HEK293T (cell line): ENCODE data around the gene TFB1M.

Experiments
- BHLHE40 ChIP-seq: fragments of 450-650 bp; IDR thresholded peaks from 2 replicates; pipeline ENCODE4 v1.6.1; 2016; ENCODE audit warnings: mild to moderate bottlenecking, moderate library complexity, borderline replicate concordance
- ELF4 ChIP-seq: fragments of 450-650 bp; IDR thresholded peaks from 2 replicates; pipeline ENCODE4 v1.6.1; 2017; ENCODE audit warnings: antibody characterized with exemption
- FOXA1 ChIP-seq: fragments of 450-650 bp; IDR thresholded peaks from 2 replicates; pipeline ENCODE4 v1.6.1; 2016; ENCODE audit warnings: mild to moderate bottlenecking
- FOXK2 ChIP-seq: fragments of 450-650 bp; IDR thresholded peaks from 2 replicates; pipeline ENCODE4 v1.6.1; 2016; ENCODE audit warnings: mild to moderate bottlenecking
- FOXM1 ChIP-seq: fragments of 450-650 bp; IDR thresholded peaks from 2 replicates; pipeline ENCODE4 v1.6.1; 2017; ENCODE audit warnings: mild to moderate bottlenecking, borderline replicate concordance
- HDGF ChIP-seq: fragments of 450-650 bp; IDR thresholded peaks from 2 replicates; pipeline ENCODE4 v1.6.1; 2017; ENCODE audit warnings: antibody characterized with exemption, borderline replicate concordance
- L3MBTL2 ChIP-seq: fragments of 450-650 bp; conservative IDR thresholded peaks from 2 replicates; pipeline ENCODE4 v1.6.1; 2016; ENCODE audit warnings: mild to moderate bottlenecking
- LEF1 ChIP-seq: fragments of 450-650 bp; IDR thresholded peaks from 2 replicates; pipeline ENCODE4 v1.6.1; 2017; ENCODE audit warnings: mild to moderate bottlenecking, borderline replicate concordance
- NFRKB ChIP-seq: fragments of 450-650 bp; IDR thresholded peaks from 2 replicates; pipeline ENCODE4 v1.6.1; 2016; ENCODE audit warnings: mild to moderate bottlenecking, moderate library complexity
- SP1 ChIP-seq: fragments of 450-650 bp; IDR thresholded peaks from 2 replicates; pipeline ENCODE4 v1.6.1; 2017
- SUZ12 ChIP-seq: fragments of 450-650 bp; IDR thresholded peaks from 2 replicates; pipeline ENCODE4 v1.6.1; 2016; ENCODE audit warnings: mild to moderate bottlenecking
- TARDBP ChIP-seq: fragments of 450-650 bp; IDR thresholded peaks from 2 replicates; pipeline ENCODE4 v1.6.1; 2016
- ZNF384 ChIP-seq: fragments of 450-650 bp; IDR thresholded peaks from 2 replicates; pipeline ENCODE4 v1.6.1; 2016
- TF ChIP-seq, protein P1 (sequence below): fragments of 450-650 bp; IDR thresholded peaks from 2 replicates; pipeline ENCODE4 v1.6.1; 2016

DNA sequence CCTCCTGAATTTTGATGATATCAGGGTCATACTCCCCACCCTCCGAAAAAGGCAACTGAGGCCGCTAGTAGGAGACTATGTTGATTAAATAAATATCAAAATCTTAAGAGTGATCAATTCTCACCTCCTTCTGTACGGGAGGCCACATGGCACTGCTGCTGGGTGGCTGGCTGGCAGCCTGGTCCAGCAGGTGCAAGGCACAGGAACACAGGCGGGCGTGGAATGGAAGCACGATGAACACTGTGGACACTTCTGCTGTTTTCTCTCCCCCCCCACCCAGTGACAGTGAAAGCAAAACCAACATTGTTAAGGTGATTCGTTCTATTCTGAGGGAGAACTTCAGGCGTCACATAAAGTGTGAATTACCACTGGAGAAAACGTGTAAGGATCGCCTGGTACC is 60.1 kb downstream of the TFB1M start:
- TF ChIP-seq SP1 (no peak), SUZ12 (no peak), FOXM1 (no peak), FOXA1 (no peak), ZNF384 (no peak), BHLHE40 (no peak), ELF4 (no peak), FOXK2 (no peak), TARDBP (no peak), HDGF (no peak), LEF1 (no peak), NFRKB (no peak), L3MBTL2 (no peak)
- TF ChIP-seq, protein P1, sequence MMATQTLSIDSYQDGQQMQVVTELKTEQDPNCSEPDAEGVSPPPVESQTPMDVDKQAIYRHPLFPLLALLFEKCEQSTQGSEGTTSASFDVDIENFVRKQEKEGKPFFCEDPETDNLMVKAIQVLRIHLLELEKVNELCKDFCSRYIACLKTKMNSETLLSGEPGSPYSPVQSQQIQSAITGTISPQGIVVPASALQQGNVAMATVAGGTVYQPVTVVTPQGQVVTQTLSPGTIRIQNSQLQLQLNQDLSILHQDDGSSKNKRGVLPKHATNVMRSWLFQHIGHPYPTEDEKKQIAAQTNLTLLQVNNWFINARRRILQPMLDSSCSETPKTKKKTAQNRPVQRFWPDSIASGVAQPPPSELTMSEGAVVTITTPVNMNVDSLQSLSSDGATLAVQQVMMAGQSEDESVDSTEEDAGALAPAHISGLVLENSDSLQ, result no peak
